HG02798 (cell line): Measurements from ENCODE around the gene ATP23.
A peak's percentile ranks its signal among the peaks of the same experiment; 100 is the strongest.

ENCODE experiments used
- ATAC-seq: cut with Tn5 transposase; IDR thresholded peaks from one replicate; pipeline ENCODE4 v1.9.1; 2021; ENCODE audit warnings: mild to moderate bottlenecking; ENCODE audit not compliant: unreplicated experiment, poor library complexity

The ATP23 gene

DNA sequence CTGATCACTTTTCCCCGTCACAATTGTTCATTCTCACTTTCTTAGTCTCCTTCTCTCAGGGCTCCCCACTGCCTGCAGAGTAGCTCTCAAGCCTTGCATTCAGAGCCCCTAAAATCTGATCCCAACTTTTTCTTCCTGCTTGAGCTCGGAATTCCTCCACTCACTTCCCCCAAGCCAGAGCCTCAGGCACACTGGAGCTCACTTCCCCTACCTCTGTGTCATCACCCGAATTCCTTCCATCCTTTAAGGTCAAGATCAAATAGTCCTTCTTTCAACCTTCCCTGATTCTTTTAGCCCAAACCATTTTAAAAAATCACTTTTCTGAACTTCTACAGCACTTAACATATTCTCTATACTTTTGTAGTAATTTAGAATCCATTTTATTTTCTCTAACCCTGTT, 34.1 kb upstream of the ATP23 start:
- ATAC-seq: no peak

DNA sequence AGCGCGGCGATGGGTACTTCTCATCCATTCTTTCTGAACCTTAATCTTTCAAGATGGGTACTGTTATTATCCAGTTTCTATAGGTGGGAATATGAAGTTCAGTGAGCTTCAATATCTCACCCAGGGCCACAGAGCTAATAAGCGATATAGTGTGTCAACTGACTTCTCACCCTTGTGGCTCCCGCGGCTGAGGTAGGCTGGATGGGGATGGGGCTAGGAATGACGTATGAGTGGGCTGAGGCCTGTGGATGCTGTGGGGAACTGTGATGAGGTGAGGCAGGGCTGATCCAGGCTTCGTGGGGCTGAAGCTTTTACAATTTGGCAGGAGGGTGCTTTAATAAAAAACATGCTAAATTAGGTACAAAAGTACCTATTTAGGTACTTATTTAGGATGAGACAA, 32.9 kb upstream of the ATP23 start:
- no peak for ATAC-seq

DNA sequence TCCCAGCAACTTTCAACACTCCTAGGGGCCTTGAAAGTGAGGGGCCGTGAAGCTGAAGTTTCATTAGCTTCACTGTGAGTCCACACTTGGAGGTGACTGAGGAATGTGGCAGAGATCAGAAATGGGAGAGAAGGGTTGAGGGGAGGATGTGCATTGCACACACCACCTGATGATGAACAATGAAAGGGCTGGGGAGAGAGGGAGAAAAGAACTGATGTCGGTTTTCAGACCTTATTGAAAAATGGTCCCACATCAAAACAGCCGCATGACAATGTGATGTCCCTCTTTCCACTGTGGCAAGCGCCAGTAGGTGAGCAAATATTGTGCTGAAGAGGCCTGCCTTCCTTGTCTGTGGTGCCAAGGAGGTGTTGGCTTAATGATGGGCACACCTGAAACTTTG, 32.3 kb upstream of the ATP23 start:
- no peak for ATAC-seq

DNA sequence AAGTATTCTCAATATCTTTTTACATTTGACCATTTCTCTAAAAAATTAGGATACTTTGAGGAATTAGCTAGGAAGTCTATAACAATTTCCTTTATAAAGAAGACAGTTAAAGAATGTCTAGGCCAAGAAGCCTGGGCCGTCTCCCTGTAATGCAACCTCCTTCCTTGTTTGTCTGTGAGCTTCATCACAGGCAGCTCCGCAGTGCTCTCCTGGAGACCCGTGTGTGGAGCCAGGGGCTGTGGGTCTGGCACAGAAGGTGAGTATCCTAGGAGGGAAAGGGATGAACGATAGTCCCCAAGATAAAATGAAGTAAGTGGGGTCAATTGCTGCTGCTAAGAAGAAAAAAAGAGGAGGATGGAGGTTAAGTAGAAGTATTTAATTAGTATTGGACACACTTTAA, 31.8 kb upstream of the ATP23 start:
- no peak for ATAC-seq

DNA sequence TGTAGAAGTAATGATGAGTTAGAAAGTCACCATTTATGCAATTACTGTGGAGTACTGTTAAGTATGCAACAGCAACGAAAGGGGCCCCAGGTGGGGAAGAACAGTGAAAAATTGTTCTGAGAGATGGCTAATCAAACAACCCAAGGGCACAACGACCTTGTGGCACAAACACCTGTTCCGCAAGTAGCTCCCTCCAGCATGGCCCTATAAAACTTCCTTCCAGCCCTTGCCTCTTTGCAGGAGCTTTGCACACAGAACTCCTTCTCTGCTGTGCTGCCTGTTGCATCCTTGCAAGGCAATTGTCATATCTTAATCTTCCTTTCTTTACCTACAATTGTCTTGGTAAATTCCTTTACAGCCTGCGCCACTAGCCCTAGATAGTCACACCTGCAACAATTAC, 23.2 kb upstream of the ATP23 start:
- ATAC-seq: no peak

DNA sequence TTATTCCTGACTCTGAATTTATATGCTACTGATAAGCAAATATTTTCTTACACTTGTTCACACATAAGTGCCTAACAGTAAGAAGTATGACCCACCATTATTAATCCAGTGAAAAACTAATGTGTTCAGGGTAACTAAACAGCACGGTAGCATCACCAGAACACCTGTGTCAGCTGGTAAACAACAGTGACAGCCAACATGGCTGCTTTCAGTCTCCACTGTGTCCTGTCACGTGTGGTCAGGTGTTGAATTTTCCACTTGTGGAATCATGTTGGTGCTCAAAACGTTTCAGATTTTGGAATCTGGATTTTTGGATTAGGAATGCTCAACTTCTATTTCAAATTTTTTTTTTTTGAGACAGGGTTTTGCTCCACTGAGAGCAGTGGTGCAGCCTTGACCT, 14.3 kb upstream of the ATP23 start:
- no peak for ATAC-seq

DNA sequence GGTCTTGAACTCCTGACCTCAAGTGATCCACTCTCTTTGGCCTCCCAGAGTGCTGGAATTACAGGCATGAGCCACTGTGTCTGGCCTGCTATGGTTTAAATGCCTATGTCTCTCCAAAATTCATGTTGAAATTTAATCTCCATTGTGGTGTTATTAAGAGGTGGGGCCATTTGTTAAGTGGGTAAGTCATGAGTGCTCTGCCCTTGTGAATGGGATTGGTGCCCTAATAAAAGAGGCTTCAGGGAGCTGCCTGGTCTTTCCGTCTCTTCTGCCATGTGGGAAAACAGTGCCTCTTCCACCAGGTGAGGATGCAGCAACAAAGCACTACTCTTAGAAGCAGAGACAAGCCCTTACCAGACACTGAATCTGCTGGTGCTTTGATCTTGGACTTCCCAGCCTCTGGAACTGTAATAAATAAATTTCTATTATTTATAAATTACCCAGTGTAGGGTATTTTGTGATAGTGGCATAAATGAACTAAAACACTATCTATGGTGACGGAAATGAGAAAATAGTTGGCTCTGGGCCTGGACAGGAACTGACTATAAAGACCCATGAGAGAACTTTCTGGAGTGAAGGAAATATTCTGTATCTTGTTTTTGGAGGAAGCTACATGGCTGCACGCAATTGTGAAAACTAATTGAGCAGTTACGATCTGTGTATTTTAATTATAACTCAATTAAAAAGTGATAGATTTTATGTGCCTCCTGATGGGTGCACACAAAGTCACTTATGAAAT, 12.1 kb upstream of the ATP23 start:
- ATAC-seq: no peak

DNA sequence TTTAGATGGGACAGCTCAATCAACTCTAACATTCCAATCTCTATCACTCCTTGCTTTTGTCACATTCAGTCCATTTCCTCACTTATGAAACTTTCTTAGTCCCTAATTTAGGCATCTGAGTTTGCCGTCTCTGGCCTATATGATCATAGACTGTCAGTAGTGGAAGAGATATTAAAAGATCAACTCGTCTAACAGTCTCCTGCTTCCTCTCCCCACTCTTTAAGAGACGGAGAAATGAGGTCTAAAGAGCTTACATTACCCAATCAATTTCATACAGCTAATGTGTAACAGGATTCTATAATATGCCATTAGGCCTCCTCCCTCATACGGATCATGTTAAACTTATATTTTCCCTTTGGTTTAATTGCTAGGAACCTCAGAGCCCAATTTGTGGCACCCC, 6.5 kb upstream of the ATP23 start:
- no peak for ATAC-seq

DNA sequence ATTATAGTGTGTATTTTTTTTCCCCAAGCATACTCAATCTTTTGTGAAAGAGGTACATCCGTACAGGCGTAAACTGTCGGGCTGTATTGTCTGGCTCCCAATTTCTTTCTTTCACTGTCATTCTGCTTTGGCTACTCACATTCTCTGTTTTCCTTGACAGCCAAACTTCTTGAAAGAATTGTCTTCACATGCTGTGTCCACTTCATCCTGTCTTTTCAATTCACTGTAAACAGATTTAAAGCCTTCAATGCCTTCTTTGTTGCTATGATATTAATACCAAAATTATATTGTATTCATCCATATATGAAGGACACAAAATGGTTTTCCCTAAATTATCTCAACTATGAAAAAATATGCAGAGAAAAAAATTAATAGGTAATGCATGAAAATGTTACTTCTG, 6.0 kb upstream of the ATP23 start:
- ATAC-seq: no peak

DNA sequence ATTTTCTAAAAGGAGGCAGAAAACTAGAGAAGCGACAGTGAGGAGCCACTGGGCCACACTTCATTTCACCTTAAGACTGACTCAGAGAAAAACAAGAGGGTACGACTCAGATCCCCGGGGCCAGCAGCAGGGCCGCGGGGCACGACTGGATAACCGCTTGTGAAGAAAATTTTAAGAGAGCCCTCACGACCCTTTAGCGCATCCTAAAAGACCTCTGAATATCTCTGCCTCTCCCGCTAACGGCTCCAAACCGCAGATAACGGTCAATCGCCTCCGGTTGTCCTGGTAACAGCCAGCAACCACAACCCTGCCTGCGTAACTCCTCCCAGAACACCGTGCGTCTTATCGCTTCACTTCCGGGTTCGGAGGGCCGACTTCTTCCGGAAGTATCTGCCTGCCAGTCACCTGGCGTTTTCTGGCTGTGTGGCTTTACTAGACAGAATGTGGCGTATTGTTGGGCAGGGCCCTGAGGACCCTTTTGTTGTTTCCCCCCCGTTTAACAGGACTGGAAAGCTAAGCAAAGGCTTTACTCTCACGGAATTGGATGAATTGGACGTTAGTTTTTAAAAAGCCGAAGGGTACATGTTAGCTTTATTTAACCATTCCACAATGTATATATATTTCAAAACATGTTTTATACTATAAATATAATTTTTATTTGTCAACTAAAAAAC, 5.4 kb upstream of the ATP23 start:
- ATAC-seq: peak; percentile 100

DNA sequence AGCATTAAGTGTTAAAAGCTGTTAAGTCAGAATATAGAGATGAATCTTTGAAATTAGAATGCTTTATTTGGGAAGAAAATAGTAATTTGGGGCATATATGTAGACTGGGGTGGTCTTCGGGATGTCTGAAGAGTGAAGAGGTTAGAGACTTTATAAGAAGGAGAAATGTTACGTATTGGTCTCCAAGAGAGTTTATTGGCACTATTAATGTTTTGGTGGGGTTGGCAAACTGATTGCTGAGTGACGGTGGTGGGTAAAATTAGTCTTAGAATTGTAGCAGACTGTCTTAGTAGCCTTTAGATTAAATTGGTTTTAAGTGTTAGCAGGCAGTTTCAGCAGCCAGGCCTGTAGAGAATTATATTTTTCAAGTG, 4.9 kb upstream of the ATP23 start:
- no peak for ATAC-seq

DNA sequence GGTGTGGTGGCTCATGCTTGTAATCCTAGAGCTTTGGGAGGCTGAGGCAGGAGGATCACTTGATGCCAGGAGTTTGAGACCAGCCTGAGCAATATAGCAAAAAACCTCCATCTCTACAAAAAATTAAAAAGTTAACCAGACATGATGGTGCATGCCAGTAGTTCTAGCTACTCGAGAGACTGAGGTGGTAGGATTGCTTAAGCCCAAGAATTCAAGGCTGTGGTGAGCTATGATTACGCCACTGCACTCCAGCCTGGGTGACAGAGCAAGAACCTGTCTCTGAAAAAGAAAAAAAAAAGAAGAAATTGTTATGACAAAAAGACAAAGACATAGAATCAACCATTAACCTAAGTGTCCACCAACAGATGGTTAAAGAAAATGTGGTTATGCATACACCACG, 2.1 kb upstream of the ATP23 start:
- ATAC-seq: no peak

DNA sequence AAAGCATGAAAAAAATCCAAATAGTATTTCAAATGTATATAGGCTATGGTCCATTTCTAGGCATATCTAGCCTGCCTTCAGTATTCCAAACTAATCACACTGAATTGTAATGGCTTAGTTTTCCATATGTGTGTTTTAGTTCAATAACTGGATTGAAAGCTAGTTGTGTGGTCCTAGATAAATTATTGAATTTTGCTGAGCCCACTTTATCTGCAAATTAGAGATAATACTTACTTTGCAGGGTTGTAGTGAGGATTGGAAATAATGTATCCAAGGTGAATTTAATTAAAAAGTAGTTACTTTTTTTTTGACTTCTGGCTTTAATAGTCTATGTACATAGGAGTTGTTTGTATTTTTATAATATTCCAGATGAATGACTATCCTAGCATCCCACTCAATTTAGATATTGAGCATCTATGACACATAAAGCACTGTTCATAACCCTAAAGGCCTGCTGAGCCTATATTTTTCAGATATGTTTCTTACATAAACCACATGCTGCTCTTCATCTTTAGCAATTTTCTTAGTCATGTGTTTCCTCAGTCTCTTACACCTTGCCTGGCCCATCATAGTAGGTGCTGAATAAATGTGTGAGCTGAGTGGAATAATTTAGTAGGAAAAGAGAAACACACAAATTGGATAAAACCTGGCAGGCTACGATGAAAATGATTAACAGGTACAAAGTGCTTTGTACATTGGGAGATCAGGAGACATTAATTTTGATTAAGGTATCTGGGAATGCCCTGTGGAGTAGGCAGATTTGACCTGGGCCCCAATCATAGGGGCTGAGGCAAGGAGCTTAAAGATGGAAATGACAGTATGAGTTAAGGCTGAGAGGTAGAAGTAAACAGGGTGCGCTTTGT, 1.1 kb upstream of the ATP23 start:
- ATAC-seq: no peak

DNA sequence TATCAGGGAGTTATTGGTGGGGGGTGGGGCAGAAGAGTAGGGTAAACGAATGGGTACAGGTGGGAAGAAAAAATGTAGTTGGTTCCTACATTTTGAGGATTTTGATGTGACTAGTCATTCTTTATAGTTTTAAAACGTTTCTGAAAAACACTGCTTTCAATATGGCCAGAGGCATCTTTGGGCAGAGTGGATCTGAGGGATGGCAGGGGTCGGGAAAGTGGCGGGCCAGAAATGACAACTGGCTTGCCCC, 527 bp upstream of the ATP23 start:
- ATAC-seq: no peak

DNA sequence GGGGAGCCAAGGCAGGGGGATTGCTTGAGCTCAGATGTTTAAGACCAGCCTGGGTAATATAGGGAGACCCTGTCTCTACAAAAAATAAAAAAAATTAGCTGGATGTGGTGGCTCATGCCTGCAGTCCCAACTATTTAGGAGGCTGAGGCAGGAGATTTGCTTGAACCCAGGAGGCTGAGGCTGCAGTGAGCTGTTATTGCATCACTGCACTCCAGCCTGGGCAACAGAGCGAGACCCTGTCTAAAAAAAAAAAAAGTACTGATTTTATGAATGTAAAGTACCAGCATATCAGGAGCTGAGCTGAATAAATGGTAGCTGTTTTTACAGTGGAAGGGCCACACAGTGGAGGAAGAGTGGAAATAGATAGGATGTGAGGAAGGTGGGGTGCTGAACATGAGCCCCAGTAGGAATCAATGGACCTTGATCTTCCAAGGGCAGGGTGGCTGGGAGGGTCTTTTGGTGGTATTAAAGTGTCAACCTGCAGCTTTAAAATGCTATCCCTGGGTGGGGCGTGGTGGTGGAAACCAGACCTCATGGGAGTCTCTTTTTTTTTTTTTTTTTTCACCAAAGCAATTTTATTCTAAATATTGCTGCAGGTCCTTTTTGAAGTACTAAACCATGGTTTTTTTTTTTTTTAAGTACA, 2.2 kb downstream of the ATP23 start:
- no peak for ATAC-seq

DNA sequence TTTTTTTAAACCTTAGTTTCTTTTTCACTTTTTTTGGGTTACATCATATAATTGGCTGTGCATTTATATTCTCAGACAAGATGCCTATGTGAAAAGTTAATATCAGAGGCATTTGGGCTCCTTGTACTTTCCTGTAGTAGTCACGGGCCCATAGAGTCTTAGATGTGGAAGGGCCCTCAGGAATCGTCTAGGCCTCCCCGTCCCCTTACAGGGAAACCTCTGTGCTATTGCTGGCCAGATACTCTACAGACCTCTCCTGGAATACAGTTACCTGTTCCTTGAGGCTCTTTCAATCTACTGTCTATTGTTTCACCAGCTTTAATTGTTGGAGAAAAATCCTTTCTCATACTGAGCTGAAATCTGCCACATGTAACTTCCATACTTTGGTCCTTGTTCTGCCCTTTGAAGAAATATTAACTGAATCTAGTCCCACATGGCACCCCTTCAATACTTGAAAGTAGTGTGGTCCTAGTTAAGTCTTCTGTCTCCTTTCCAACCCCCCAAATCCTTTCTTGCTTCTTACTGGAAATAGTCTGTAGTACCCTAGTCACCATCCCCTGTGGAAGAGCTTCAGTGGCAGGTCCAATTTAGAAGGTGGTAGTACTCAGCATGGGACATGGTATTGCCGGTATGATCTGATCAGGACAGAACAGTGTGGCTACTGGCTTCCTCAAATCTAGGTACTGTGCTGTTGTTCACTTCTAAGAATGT, 3.1 kb downstream of the ATP23 start:
- ATAC-seq: no peak

DNA sequence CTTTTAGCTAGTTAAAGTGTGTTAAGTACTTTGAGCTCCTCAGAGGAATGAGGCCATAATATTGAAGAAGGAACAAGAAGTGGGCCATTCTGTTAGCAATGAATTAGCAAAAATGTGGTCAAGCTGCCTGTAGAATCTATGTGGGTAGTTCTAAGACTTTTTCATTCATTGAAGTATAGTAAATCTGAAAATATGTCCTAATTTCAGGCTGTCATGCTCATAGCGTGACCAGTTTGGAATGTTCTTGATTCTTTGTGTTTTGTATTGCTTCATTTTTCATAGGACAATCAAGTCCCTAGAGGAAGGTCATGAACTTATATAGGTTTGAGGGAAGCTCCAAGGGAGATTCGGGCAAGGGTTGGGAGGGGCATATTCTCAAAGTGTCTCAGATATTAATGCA, 11.4 kb downstream of the ATP23 start:
- no peak for ATAC-seq

DNA sequence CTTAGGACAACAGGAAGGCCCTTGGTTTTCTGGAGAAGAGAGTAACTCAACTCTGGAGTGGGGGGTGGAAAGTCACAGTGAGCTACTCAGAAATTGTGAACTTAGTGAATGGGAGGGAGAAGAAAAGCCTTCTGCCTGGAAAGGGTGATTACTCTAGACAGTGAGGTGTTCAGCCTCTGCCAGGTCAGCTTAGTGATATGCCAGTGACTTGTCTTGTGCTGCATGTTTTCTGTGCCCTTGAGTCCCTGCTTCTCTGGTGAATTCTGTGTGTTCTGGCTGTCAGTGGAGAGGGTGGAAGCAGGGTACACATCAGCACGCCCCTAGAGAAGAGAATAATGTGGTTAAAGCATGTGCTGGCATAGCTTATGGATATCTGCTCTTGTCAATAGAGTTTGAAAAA, 13.4 kb downstream of the ATP23 start:
- ATAC-seq: no peak

DNA sequence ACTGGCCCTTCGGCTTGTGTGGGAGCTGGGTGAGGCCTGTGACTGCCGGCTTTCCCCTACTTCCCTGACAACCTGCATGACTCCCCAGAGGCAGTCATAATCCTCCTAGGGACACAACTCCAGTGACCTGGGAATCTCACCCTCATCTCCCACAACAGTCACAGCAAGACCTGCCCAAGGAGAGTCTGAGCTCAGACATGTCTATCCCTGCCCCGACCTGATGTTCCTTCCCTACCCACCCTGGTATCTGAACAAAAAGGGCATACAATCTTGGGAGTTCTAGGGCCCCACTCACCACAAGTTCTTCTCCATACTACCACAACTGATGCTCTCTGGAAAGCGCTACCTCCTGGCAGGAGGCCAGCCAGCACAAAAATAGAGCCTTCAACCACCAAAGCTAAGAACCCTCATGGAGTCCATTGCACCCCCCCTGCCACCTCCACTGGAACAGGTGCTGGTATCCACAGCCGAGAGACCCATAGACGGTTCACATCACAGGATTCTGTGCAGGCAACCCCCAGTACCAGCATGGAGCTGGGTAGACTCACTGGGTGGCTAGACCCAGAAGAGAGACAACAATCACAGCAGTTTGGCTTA, 16.8 kb downstream of the ATP23 start:
- no peak for ATAC-seq

DNA sequence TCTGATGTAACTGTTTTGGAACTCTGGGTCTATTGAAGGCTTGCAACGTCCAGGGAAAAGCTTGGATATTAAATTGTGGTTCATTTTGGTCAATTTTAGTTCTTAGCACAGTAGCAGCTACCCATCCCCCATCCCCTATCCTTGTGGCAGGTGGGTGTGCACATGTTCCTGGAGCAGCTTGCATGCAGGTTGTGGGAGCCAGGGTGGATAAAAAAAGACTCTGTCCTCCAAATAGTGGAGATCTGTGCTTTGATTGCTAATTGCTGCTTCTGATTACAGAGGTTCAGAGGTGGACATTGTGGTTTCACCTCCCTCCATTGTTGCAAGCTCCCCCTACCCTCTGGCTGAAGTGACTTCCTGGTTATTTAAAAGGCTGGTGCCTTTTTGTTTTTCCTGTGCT, 23.1 kb downstream of the ATP23 start:
- ATAC-seq: no peak
